HG02870 (cell line): ENCODE results near the gene TLCD5.

ENCODE experiments used
- ATAC-seq: cut with Tn5 transposase; IDR thresholded peaks from one replicate; pipeline ENCODE4 v1.9.1; 2021; ENCODE audit warnings: mild to moderate bottlenecking, moderate library complexity; ENCODE audit not compliant: unreplicated experiment

Gene TLCD5

DNA sequence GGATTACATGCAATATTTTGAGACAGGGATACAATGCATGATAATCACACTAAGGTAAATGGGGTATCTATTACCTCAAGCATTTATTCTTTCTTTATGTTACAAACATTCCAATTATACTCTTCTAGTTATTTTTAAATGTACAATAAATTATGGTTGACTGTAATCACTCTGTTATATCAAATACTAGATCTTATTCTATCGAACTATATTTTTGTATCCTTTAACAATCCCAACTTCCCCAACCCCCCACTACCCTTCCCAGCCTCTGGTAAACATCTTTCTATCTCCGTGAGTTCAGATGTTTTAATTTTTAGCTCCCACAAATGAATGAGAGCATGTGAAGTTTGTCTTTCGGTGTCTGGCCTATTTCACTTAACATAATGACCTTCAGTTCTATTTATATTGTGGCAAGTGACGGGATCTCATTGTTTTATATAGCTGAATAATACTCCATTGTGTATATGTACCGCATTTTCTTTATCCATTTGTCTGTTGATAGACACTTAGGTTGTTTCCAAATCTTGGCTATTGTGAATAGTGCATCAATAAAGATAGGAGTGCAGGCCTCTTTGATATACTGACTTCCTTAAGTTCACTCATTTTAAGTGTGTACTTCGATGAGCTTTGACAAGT lies 51.6 kb downstream of the TLCD5 start:
- ATAC-seq: no peak

DNA sequence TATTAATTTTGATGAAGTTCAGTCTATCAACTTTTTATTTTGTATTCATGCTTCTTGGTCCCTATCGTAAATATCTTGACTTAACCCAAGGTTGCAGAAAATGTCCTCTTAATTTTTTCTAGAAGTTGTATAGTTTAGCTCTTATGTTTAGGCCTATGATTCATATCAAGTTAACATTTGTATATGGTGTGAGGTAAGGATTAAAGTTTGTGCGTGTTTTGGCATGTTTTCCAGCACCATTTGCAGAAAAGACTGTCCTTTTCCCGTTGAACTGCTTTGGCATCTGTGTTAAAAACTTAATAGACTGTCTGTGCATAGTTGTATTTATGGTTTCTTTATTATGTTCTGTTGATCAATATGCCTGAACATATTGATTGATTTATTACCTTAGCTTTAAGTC lies 53.4 kb downstream of the TLCD5 start:
- no peak for ATAC-seq

DNA sequence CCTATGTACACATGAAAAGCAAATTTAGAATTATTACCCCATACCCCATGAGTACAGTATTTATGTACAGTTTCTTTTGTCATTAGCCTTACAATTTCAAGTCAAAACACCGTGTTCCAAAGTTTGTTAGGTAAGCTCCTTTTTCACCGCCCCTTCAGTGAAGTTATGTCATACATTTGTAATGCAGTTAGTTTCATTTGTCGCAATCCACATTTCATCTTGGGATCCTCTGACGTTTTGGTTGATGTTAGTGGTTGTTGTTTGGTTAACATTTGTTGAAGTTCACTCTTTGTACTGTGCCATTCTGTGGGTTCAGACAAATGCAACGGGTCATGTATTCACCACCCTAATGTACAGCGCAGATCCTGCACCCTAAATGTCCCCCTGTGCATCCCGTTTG lies 56.3 kb downstream of the TLCD5 start:
- no peak for ATAC-seq
